NCI-H1694 (cell line): ENCODE measurements around the gene ADGRL2.

ENCODE experiments used
- DNase-seq: peaks from one replicate; lab custom pipeline; 2025; lab: John Stamatoyannopoulos, UW

Gene ADGRL2

GRCh38 chr1:81982523-81982922 is 181.8 kb downstream of the ADGRL2 start:
- no peak for DNase-seq

GRCh38 chr1:81989524-81989923 is 188.8 kb downstream of the ADGRL2 start:
- no peak for DNase-seq

- DNase-seq = no peak
Measured at GRCh38 chr1:81990241-81990640, 189.5 kb downstream of the ADGRL2 start.

- DNase-seq = no peak
Measured at GRCh38 chr1:81998165-81998564, 197.4 kb downstream of the ADGRL2 start.

GRCh38 chr1:81999364-81999763 is 198.6 kb downstream of the ADGRL2 start:
- DNase-seq = no peak

- no peak for DNase-seq
Measured at GRCh38 chr1:82000221-82000620, 199.5 kb downstream of the ADGRL2 start.

- DNase-seq = no peak
Measured at GRCh38 chr1:82001345-82001744, 200.6 kb downstream of the ADGRL2 start.

GRCh38 chr1:82007804-82008203 is 207.1 kb downstream of the ADGRL2 start:
- no peak for DNase-seq

- no peak for DNase-seq
Measured at GRCh38 chr1:82013702-82014101, 213.0 kb downstream of the ADGRL2 start.

- DNase-seq = no peak
Measured at GRCh38 chr1:82015444-82015843, 214.7 kb downstream of the ADGRL2 start.

- no peak for DNase-seq
Measured at GRCh38 chr1:82018319-82018718, 217.6 kb downstream of the ADGRL2 start.

GRCh38 chr1:82019508-82019907 is 218.8 kb downstream of the ADGRL2 start:
- no peak for DNase-seq

- no peak for DNase-seq
Measured at GRCh38 chr1:82030830-82031229, 230.1 kb downstream of the ADGRL2 start.

- DNase-seq = no peak
Measured at GRCh38 chr1:82032068-82032467, 231.3 kb downstream of the ADGRL2 start.

GRCh38 chr1:82034812-82035211 is 234.1 kb downstream of the ADGRL2 start:
- DNase-seq = no peak
